ENCODE data around the gene DCHS2.

The DCHS2 gene

DNA sequence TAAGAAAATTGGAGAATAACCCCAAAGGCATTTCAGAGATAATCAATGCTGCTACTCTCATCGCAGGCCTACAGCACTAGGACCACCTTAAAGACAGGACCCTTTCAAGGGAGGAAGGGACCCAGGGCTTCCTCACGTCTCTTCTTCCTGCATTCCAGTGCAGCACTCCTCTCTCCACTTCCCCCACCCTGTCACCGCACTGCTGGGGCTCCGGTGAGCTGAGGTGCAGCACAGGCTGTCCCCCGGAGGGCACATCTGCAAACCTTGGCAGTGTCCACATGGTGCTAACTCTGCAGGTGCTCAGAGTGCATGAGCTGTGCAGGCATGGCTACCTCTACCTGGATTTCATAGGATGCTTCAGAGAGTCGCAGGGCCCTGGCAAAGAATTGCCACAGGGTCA lies 305.6 kb downstream of the DCHS2 start:
- no peak for DNase-seq

GRCh38 chr4:154184238-154184637 lies 307.4 kb downstream of the DCHS2 start:
- DNase-seq, result no peak

DNA sequence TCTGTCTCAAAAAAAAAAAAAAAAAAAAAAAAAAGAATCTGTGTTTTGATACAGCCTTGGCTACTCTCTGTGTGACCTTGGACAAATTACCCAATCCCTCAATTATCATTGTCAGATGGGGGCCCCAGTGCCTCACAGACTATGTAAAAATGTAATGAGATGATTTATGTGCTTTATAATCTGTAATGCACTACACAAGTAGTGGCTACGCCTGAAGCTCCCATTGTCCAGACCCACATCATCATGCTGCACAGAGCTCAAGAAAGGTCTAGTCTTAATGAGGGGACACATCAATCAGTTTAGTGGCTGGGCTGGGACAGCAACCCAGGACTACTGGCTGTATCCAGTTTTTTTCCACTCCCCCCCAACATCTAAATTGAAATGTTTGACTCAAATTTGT lies 308.3 kb downstream of the DCHS2 start:
- no peak for DNase-seq
